Ishikawa (cell line): Measurements from ENCODE around the gene LGI4.

Experiments
- CEBPB ChIP-seq: IDR thresholded peaks from 2 replicates; pipeline ENCODE4 v1.6.1; 2012
- CREB1 ChIP-seq: IDR thresholded peaks from 2 replicates; pipeline ENCODE4 v1.6.1; 2012; ENCODE audit warnings: low read depth
- EGR1 ChIP-seq: IDR thresholded peaks from 2 replicates; pipeline ENCODE4 v1.6.1; 2012
- EP300 ChIP-seq: IDR thresholded peaks from 2 replicates; pipeline ENCODE4 v1.6.1; 2012; ENCODE audit warnings: borderline replicate concordance
- FOXM1 ChIP-seq: IDR thresholded peaks from 2 replicates; pipeline ENCODE4 v1.6.1; 2012; ENCODE audit warnings: low read depth, borderline replicate concordance
- NFIC ChIP-seq: IDR thresholded peaks from 2 replicates; pipeline ENCODE4 v1.6.1; 2012
- RAD21 ChIP-seq: IDR thresholded peaks from 2 replicates; pipeline ENCODE4 v1.6.1; 2012; ENCODE audit warnings: low read depth
- TAF1 ChIP-seq: IDR thresholded peaks from 2 replicates; pipeline ENCODE4 v1.6.1; 2012; ENCODE audit warnings: low read depth, mild to moderate bottlenecking
- TCF12 ChIP-seq: IDR thresholded peaks from 2 replicates; pipeline ENCODE4 v1.6.1; 2012; ENCODE audit warnings: low read depth
- TEAD4 ChIP-seq: IDR thresholded peaks from 2 replicates; pipeline ENCODE4 v1.6.1; 2012
- YY1 ChIP-seq: IDR thresholded peaks from 2 replicates; pipeline ENCODE4 v1.6.1; 2012; ENCODE audit warnings: low read depth
- ZBTB7A ChIP-seq: IDR thresholded peaks from 2 replicates; pipeline ENCODE4 v1.6.1; 2012; ENCODE audit warnings: low read depth
- TF ChIP-seq, protein P1 (sequence below): IDR thresholded peaks from 2 replicates; pipeline ENCODE4 v1.6.1; 2012
- TF ChIP-seq, protein P2 (sequence below): IDR thresholded peaks from 2 replicates; pipeline ENCODE4 v1.6.1; 2012; ENCODE audit warnings: low read depth, mild to moderate bottlenecking
- TF ChIP-seq, protein P3 (sequence below): IDR thresholded peaks from 2 replicates; pipeline ENCODE4 v1.6.1; 2012

Gene LGI4

DNA sequence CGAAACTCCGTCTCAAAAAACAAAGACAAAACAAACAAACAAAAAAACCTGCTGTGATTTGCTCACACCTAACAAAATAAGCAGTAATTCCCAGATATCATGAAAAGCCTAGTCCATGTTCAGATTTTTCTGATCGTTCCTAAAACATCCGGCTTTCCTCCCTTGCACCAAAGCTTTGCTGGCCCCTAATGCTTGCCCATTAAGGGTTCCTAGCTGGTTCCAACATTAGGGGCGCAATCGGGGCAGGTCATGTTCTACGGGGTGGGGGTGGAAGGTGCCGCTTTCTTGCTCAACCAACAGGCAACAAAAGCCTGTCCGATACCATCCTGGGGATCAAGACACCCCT, 44.7 kb downstream of the LGI4 start:
- TF ChIP-seq, protein P1, sequence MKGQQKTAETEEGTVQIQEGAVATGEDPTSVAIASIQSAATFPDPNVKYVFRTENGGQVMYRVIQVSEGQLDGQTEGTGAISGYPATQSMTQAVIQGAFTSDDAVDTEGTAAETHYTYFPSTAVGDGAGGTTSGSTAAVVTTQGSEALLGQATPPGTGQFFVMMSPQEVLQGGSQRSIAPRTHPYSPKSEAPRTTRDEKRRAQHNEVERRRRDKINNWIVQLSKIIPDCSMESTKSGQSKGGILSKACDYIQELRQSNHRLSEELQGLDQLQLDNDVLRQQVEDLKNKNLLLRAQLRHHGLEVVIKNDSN: no peak
- TF ChIP-seq EGR1 (no peak), EP300 (no peak), RAD21 (no peak)

DNA sequence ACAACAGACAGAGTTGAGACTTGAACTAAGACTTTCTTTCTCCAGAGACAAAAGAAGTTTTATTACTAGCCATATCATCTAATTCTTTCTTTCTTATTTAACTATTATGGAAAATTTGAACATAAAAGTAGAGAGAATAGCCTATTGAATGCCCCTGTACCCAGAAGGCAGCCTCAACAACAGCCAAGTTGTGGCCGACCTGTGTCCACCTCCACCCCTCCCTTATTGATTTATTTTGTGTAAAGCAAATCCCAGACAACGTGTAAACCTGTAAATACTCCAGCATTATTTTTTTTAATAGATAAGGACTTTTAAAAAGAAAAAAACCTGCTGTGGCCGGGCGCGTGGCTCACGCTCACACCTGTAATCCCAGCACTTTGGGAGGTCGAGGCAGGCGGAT, 45.3 kb downstream of the LGI4 start:
- TF ChIP-seq TCF12: no peak
- TF ChIP-seq FOXM1: no peak
- no peak for TF ChIP-seq TEAD4
- no peak for TF ChIP-seq NFIC
- TF ChIP-seq ZBTB7A: no peak
- no peak for TF ChIP-seq RAD21
- TF ChIP-seq TAF1: no peak
- TF ChIP-seq, protein P2, sequence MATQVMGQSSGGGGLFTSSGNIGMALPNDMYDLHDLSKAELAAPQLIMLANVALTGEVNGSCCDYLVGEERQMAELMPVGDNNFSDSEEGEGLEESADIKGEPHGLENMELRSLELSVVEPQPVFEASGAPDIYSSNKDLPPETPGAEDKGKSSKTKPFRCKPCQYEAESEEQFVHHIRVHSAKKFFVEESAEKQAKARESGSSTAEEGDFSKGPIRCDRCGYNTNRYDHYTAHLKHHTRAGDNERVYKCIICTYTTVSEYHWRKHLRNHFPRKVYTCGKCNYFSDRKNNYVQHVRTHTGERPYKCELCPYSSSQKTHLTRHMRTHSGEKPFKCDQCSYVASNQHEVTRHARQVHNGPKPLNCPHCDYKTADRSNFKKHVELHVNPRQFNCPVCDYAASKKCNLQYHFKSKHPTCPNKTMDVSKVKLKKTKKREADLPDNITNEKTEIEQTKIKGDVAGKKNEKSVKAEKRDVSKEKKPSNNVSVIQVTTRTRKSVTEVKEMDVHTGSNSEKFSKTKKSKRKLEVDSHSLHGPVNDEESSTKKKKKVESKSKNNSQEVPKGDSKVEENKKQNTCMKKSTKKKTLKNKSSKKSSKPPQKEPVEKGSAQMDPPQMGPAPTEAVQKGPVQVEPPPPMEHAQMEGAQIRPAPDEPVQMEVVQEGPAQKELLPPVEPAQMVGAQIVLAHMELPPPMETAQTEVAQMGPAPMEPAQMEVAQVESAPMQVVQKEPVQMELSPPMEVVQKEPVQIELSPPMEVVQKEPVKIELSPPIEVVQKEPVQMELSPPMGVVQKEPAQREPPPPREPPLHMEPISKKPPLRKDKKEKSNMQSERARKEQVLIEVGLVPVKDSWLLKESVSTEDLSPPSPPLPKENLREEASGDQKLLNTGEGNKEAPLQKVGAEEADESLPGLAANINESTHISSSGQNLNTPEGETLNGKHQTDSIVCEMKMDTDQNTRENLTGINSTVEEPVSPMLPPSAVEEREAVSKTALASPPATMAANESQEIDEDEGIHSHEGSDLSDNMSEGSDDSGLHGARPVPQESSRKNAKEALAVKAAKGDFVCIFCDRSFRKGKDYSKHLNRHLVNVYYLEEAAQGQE: no peak
- TF ChIP-seq, protein P1: no peak
- TF ChIP-seq, protein P3, sequence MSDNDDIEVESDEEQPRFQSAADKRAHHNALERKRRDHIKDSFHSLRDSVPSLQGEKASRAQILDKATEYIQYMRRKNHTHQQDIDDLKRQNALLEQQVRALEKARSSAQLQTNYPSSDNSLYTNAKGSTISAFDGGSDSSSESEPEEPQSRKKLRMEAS: no peak
- TF ChIP-seq YY1: no peak
- no peak for TF ChIP-seq EGR1
- TF ChIP-seq CREB1: no peak
- no peak for TF ChIP-seq CEBPB
- TF ChIP-seq EP300: no peak

DNA sequence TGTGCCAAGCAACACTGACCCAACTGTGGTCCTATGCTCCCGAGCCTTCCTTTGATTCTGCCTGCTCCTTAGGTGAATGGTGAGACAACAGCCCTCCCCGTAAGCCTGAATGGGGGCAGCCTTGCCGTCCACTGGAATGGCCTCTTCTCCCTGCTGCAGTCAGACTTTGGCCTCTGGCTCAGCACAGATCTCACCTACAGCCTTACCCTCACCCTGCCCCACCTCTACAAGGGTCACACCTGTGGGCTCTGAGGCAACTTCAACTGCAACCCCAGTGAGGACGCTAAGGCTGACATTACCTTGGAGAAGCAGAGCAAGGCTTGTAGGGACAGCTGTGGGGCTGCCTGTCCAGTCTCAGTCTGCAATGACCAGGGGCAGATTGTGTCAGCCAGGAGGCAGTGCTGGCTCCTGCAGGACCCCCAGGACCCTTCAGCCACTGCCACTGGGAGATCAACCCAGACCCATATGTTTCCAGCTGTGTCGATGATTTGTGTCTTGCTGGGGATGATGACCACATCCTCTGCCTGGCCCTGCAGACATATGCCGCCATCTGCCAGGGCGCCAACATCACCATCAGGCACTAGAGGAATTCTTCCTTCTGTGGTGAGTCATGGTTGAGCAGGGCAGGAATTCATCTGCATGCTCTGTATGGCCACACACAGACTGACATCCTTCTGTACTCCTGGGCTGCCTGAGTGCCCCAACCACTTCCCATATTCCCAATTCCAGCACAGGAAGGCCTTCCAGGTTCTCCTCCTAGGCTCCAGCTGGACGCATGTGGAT, 46.5 kb downstream of the LGI4 start:
- TF ChIP-seq ZBTB7A (no peak), TAF1 (no peak), CREB1 (no peak), YY1 (no peak), TEAD4 (no peak), EP300 (no peak), EGR1 (no peak), NFIC (no peak), TCF12 (no peak)
- TF ChIP-seq, protein P1: no peak
- TF ChIP-seq, protein P2: no peak
- TF ChIP-seq, protein P3: no peak

DNA sequence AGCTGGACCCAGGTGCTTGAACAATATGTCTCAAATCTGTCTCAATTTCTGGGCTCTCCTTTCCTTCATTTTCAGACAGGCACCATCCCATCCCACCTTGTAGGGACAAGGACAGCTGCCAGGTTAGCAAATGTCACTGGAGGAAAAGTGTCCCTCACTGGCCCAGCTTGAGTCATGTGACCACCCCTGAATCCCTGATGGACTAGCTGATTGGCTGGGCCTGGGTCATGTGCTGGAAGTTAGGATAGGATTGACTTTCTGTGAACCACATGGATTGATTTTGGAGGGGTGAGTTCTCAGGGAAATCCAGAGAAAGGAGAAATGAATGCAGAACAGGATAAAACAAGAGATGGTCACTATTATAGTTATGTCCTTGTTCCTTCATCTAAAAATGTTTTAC, 47.5 kb downstream of the LGI4 start:
- TF ChIP-seq EP300 (no peak), TCF12 (no peak), CEBPB (no peak)
- TF ChIP-seq, protein P1: peak; percentile 91
- TF ChIP-seq, protein P3: no peak

DNA sequence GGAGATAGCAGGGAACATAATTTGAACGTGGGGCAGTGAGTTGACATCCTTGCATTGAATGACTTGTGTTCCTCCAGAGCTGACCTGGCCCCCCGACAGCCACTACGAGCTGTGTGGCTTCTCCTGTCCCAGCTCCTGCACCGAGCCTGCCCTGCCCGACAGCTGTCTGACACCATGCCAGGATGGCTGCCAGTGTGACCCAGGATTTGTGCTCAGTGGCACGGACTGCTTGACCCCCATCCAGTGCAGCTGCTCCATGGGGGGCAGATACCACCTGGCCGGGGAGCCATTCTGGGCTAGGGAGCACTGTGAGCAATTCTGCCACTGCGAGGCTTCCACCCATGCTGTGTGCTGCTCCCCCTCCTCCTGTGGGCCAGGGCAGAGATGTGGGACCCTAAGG, 48.4 kb downstream of the LGI4 start:
- TF ChIP-seq YY1: no peak
- TF ChIP-seq TCF12: no peak
- TF ChIP-seq ZBTB7A: no peak
- TF ChIP-seq TEAD4: no peak
- TF ChIP-seq EGR1: no peak
- TF ChIP-seq TAF1: no peak
- TF ChIP-seq FOXM1: no peak
- TF ChIP-seq CEBPB: no peak
- no peak for TF ChIP-seq RAD21
- TF ChIP-seq, protein P1: no peak
